Right lobe of liver (tissue), 6 donors: ENCODE measurements around the gene FOLR3. TPM values are rescaled to one million over a fixed set of nuclear protein-coding genes. Genes with fewer than 3 reads are reported as not detected.
"Not testable (repeated sequence)": the region's sequence is repeated elsewhere in the genome, so short reads cannot be mapped to it uniquely, and the experiment has no call there.

Source experiments
- ATAC-seq, 4 donors: fragments of 200-7000 bp; cut with Tn5 transposase; one replicate each; pipeline ENCODE4 v1.9.1; 2020; ENCODE audit warnings: mild to moderate bottlenecking in 4 of 4, moderate library complexity in 4 of 4
- DNase-seq, 3 donors: peaks; one replicate each; pipeline ENCODE4 v3.0.0-alpha.2; 2020
- H3K27ac ChIP-seq, 3 donors: fragments of 200-600 bp; one replicate each; pipeline ENCODE4 v1.8.0; 2022
- H3K27me3 ChIP-seq, 2 donors: fragments of 200-600 bp; one replicate each; pipeline ENCODE4 v1.8.0; 2022
- H3K36me3 ChIP-seq, 4 donors: fragments of 200-600 bp; sonication (generic) in 1 of 4; one replicate each; pipeline versions ENCODE4 v1.5.1 to v1.8.0; 2017 to 2022; ENCODE audit warnings: control low read depth in 1 of 4
- H3K4me1 ChIP-seq, 4 donors: fragments of 200-600 bp; sonication (generic) in 1 of 4; one replicate each; pipeline versions ENCODE4 v1.5.1 to v1.8.0; 2017 to 2022; ENCODE audit warnings: control low read depth in 1 of 4
- H3K4me3 ChIP-seq, 3 donors: fragments of 200-600 bp; one replicate each; pipeline ENCODE4 v1.8.0; 2022
- H3K9me3 ChIP-seq, 4 donors: fragments of 200-600 bp; sonication (generic) in 1 of 4; one replicate each; pipeline versions ENCODE4 v1.5.1 to v1.8.0; 2017 to 2022; ENCODE audit warnings: control low read depth in 1 of 4
- POLR2A ChIP-seq: fragments of 450-650 bp; IDR thresholded peaks from one replicate; pipeline ENCODE4 v1.6.1; 2017; ENCODE audit warnings: antibody characterized with exemption, mild to moderate bottlenecking
- WGBS: methylation state at CpG from one replicate; pipeline ENCODE4 v1.1.6; 2018; ENCODE audit warnings: low coverage, low lambda C conversion rate; ENCODE audit not compliant: insufficient coverage; ENCODE audit errors: missing lambda C conversion rate; 5-methylcytosine and 5-hydroxymethylcytosine counted together
- intact Hi-C, 2 donors: fragments of 100-400 bp; cut with DNase I; formaldehyde crosslinking; loops; one replicate each; pipeline versions ENCODE4 v1.11.2 to v1.14.1; 2022
- total RNA-seq, 6 experiments: library from RNA; depleted of rRNA in 2 of 6; stranded (reverse); fragments of >200 nt in 2 of 6; fragmentation: NEBNext Ultra II Directional in 3 of 6; extraction: Animal tissue kit (Norgen Biotek cat#: 25700) in 3 of 6; gene quantifications; one replicate each; pipeline versions ENCODE4 v1.1.0 to v1.2.4, GENCODE V29; 2016 to 2023
- TF ChIP-seq, protein P1 (sequence below), 4 donors: fragments of 200-600 bp in 3 of 4; fragments of 450-650 bp in 1 of 4; IDR thresholded peaks; one replicate each; pipeline versions ENCODE4 v1.5.1 to v1.8.0; 2016 to 2022; ENCODE audit warnings: antibody characterized with exemption in 4 of 4, mild to moderate bottlenecking in 2 of 4
- donor health status: DM: no; HTN: yes; CAD: no.
- donor health status: DM: no; HTN: no; CAD: no.
- donor health status: DM: no; HTN: no; CAD: no.
- donor health status: DM: no; HTN: yes; CAD: no.
- donor health status: DM: no; HTN: yes; CAD: no.

FOLR3 gene
- total RNA-seq, 6 experiments from 2014 or later: 0.27 to 0.98 (median 0.75) TPM; not detected in 3

DNA sequence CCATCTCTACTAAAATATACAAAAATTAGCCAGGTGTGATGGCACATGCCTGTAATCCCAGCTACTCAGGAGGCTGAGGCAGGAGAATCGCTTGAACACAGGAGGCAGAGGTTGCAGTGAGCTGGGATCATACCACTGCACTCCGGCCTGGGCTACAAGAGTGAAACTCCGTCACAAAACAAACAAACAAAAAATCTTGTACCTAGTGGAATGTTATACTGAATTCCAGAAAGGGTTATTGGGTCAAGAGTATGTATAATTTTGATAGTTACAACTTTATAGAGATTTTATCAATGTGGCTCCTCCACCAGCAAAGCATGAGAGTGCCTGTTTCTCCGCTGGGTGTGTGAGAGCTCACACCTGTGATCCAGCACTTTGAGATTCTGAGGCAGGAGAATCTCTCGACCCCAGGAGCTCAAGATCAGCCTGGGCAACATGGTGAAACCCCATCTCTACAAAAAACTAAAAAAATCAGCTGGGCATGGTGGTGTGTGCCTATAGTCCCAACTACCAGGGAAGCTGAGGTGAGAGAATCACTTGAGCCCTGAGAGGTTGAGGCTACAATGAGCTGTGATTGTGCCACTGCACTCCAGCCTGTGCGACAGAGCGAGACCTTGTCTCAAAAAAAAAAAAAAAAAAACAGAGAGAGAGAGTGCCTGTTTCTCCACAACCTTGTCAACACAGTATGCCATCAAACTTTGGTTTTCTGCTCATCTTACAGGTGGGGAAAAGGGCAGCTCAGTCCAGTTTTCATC is 43.7 kb downstream of the FOLR3 start:
- no peak overlapping the region for H3K27ac ChIP-seq
- no peak for TF ChIP-seq POLR2A
- TF ChIP-seq, protein P1, sequence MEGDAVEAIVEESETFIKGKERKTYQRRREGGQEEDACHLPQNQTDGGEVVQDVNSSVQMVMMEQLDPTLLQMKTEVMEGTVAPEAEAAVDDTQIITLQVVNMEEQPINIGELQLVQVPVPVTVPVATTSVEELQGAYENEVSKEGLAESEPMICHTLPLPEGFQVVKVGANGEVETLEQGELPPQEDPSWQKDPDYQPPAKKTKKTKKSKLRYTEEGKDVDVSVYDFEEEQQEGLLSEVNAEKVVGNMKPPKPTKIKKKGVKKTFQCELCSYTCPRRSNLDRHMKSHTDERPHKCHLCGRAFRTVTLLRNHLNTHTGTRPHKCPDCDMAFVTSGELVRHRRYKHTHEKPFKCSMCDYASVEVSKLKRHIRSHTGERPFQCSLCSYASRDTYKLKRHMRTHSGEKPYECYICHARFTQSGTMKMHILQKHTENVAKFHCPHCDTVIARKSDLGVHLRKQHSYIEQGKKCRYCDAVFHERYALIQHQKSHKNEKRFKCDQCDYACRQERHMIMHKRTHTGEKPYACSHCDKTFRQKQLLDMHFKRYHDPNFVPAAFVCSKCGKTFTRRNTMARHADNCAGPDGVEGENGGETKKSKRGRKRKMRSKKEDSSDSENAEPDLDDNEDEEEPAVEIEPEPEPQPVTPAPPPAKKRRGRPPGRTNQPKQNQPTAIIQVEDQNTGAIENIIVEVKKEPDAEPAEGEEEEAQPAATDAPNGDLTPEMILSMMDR (IDR thresholded peaks at IDR 0.05): no peak
- H3K9me3 ChIP-seq: no peaks in the 10 kb centered on the region
- H3K4me3 ChIP-seq: no peak overlapping the region
- intact Hi-C loops: no loop called here
- no peaks in the 10 kb centered on the region for H3K4me1 ChIP-seq
- ATAC-seq (no peak), DNase-seq (no peak)
- 53% methylated on average over 6 of the region's 7 CpGs for WGBS
- no peaks in the 10 kb centered on the region for H3K36me3 ChIP-seq
- no peaks in the 10 kb centered on the region for H3K27me3 ChIP-seq

DNA sequence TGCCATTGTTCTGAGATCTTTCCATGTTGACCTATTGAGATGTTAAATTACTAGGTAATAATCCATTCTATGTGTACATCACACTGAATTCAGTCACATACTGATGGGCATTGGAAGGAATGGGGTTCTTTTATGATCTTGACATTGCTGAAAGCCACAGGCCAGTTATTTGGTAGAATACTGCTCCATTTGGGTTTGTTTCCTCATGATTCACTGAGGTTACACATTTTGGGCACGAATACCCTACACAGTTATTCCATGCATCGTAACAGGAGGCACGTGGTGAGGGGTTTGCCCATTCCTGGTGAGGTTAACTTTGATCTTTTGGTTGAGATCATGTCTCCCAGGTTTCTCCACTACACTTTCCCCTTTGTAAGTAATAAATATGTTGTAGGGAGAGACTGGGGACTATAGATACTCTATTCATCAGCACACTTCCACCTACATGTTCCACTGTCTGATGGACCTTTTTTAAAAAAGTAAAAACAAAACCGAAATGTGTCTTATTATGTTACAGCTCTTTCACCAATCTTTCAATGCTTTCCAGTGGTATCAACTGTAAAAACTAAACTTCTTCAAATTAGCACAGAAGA is 44.4 kb downstream of the FOLR3 start:
- TF ChIP-seq POLR2A: no peak
- TF ChIP-seq, protein P1 (IDR thresholded peaks at IDR 0.05): no peak
- ATAC-seq: no peak
- Histone ChIP-seq H3K36me3 (no peaks in the 10 kb centered on the region), H3K4me3 (no peak overlapping the region), H3K27me3 (no peaks in the 10 kb centered on the region), H3K27ac (no peak overlapping the region), H3K4me1 (no peaks in the 10 kb centered on the region), H3K9me3 (no peaks in the 10 kb centered on the region)
- WGBS: 68% methylated on average over 4 of the region's 4 CpGs
- DNase-seq: no peak
- intact Hi-C loops: no loop called here

GRCh38 chr11:72180892-72181552 is 45.5 kb downstream of the FOLR3 start:
- H3K27ac ChIP-seq, H3K4me3 ChIP-seq, intact Hi-C loops, DNase-seq, H3K36me3 ChIP-seq, H3K27me3 ChIP-seq, H3K4me1 ChIP-seq, H3K9me3 ChIP-seq: not testable (repeated sequence)
- ATAC-seq: peak in 3 of 4 donors; percentile 11 to 22 (median 17)
- 58% methylated on average over 6 of the region's 7 CpGs for WGBS

DNA sequence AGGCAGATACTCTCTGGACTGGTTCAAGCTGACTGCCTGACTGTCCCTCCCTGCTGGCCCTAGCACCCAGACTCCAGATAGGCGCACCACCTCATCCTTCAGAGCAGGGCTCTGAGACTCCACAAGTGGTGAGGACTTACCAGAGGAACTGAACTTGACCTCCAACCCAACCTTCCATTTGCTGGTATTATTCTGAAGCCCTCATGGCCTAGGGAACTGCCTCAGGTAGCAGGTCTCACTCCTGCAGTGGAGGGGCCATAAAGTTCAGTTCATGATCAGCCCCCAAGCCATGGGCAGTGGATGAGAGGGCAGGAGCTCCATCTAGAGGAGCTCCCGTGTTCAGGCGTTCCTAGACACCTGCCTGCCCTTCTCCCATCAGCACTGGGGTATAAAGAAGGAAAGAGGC is 46.0 kb downstream of the FOLR3 start:
- H3K4me3 ChIP-seq, H3K36me3 ChIP-seq, H3K9me3 ChIP-seq, intact Hi-C loops, H3K4me1 ChIP-seq, H3K27ac ChIP-seq, H3K27me3 ChIP-seq, DNase-seq: not testable (repeated sequence)
- ATAC-seq: peak in 3 of 4 donors; percentile 18 to 34 (median 27)
- 53% methylated on average over 3 of the region's 3 CpGs for WGBS

DNA sequence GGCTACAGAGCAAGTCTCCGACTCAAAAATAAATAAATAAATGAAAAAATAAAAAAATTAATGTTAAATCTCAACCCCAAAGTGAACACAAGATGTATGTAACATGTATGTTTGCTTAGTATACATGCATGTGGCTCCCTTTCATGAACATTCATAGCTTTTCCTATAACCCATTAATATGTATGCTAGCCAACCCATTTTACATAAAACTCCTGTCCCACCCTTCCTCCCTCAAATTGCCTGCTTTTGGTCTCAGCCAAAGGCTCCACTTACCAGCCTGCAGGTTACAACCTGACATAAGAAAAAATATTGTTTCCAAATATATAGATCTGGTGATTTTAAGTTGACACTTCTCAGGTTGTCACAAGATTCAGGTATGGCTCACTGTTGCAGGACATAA is 52.7 kb downstream of the FOLR3 start:
- intact Hi-C loops: no loop called here
- H3K4me3 ChIP-seq: no peak overlapping the region
- WGBS: 50% methylated on average over 1 of the region's 1 CpG
- no peak for TF ChIP-seq POLR2A
- TF ChIP-seq, protein P1 (IDR thresholded peaks at IDR 0.05): no peak
- H3K9me3 ChIP-seq: no peaks in the 10 kb centered on the region
- H3K27ac ChIP-seq: no peak overlapping the region
- DNase-seq (no peak), ATAC-seq (no peak)
- no peaks in the 10 kb centered on the region for H3K36me3 ChIP-seq
- H3K4me1 ChIP-seq: no peaks in the 10 kb centered on the region
- no peaks in the 10 kb centered on the region for H3K27me3 ChIP-seq

Other genes with a start within 250 kb of the FOLR3 start
- gene XNDC1N, start 207.1 kb upstream of the FOLR3 start, total RNA-seq: 1 to 10 TPM in 5 of 6 experiments, under 1 TPM in 1; 0.74 to 4.1 (median 2.2) TPM
- gene RNF121, start 206.7 kb upstream of the FOLR3 start, total RNA-seq: 10 to 100 TPM; 14.8 to 23.7 (median 18.9) TPM
- 10 to 100 TPM in 1 of 6 experiments, 1 to 10 TPM in 5; 2.2 to 13.0 (median 3.7) TPM for gene IL18BP, start 136.8 kb upstream of the FOLR3 start, total RNA-seq
- gene NUMA1, start 55.2 kb upstream of the FOLR3 start, total RNA-seq: 10 to 100 TPM; 47.3 to 62.5 (median 54.5) TPM
- 1 to 10 TPM; 3.3 to 9.0 (median 6.1) TPM for gene LRRC51, start 54.9 kb upstream of the FOLR3 start, total RNA-seq
- 10 to 100 TPM; 30.3 to 92.2 (median 38.7) TPM for gene LAMTOR1, start 32.4 kb upstream of the FOLR3 start, total RNA-seq
- gene TOMT, start 29.8 kb upstream of the FOLR3 start, total RNA-seq: under 1 TPM in 2 of 6 experiments, not detected in 4; 0.17 to 0.29 TPM
- 10 to 100 TPM; 11.8 to 17.0 (median 14.2) TPM for gene ANAPC15, start 23.0 kb upstream of the FOLR3 start, total RNA-seq
- gene FOLR1, start 56.4 kb downstream of the FOLR3 start, total RNA-seq: not detected
- gene FOLR2, start 81.1 kb downstream of the FOLR3 start, total RNA-seq: 10 to 100 TPM in 2 of 6 experiments, 1 to 10 TPM in 4; 3.3 to 28.3 (median 8.6) TPM
- gene INPPL1, start 89.0 kb downstream of the FOLR3 start, total RNA-seq: 10 to 100 TPM; 23.2 to 46.5 (median 37.4) TPM
- gene PHOX2A, start 108.5 kb downstream of the FOLR3 start, total RNA-seq: not detected